Glomerular endothelial cell (primary cell): ENCODE results near the gene TMEM190. TPM values are rescaled to one million over a fixed set of nuclear protein-coding genes. Genes with fewer than 3 reads are reported as not detected.

ENCODE experiments used
- DNase-seq: peaks from one replicate; pipeline ENCODE4 v3.0.0-alpha.2; 2011; ENCODE audit warnings: low read depth, low spot score; ENCODE audit errors: extremely low read depth
- total RNA-seq: library from RNA; depleted of rRNA; stranded (reverse); fragments of >200 nt; gene quantifications from 2 replicates; pipeline ENCODE4 v1.2.3, GENCODE V29; 2015

The TMEM190 gene
- total RNA-seq, 1 donor from 2014 or later: not detected

DNA sequence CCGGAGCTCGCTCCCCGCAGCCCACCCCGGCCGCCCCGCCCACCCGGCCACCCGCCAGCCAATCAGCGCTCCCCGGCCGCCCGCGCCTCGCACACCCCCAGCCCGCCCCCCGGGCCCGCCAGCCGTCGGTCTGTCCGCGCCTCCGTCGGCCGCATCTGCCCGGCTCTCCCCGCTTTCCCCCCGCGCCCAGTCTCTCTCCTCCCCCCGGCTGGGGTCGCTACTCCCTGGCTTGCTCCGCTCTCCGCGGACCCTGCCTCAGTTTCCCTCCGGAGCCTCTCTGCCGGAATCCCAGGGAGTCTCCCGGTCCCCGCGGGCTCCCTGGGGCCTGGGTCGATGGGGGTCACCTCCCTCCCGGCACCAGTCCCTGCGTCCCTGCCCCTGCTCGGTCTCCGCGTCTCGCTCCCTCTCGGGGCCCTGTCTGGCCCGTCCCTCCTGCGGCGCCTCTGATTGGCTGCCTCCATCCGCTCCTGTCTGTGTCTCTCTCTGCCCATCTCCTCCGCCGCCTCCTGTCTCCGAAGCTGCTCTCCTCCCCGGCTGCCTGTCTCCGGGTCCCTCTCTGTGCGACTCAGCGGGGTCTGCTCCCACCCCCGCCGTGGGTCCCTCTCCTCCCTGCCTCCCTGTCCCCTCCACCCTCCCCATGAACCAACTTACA is 6.8 kb upstream of the TMEM190 start:
- no peak for DNase-seq

DNA sequence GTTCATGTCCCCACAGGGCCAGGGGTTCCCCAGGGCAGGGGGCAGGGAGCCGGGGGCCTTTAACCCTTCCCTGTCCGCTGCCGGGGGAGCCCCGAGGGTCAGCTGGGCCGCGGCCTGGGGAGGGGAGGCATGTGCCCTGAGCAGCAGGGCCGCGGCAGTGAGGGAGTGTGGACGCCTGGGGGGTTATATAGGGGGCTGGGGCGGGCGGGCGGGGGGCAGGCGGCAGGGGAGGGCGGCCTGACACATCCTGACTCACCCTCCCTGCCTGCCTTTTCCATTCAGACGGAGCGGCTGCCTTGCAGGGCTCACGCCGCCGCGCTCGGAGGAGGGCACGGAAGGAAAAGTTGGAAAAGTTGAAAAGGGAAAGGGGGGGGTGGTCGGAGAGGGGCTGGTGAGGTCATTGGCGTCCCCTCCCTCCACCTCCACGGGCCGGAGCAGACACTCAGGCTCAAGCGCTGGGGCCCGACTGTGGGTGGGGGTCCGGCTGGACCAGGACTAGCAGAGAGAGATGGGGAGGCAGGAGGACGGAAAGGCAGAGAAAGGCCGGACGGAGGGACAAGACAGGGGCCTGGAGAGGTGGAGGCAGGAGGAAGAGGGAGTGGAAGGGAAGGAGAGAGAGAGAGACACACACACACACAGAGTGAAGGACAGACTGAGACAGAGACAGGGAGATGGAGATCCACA is 6.2 kb upstream of the TMEM190 start, which contains the start of gene IL11:
Gene IL11 (minus strand): TSS at position 159 of the 684 bp plus-strand sequence. CDS start 153 bp downstream, at position 6.
- DNase-seq: no peak

DNA sequence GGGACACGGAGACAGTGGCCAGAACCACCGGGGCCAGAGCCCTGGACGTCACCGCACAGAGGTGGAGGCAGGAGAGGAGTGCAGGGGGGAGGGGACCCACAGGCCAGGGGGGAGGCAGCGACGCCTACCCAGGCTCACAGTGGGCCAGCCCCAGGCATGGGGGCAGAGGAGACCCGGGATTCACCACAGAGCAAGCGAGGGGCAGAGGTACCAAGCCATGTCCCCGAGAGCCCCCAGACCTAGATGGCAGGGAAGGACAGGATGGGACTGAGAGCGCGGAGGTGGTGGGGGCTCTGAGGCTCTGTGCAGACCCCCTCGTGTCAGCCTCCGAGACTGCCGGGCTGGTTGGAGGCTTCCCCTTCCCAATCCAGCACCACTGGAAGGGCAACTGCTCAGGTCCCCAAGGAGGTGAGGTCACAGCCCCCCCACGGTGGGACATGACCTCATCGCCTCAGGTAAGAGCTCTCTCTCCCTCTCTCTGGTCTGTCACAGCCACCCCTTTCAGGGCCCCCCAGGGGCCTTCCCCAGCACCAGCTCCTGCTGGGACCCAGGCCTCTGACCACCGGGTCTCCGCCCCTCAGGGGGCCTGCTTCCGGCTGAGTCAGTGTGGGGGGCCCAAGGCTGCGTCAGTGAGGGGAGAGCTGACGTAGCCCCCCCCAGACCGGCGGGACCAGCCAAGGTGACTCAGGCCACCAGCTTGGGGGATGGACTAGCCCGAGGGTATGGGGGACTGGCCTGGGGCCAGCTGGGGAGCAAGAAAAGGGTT is 4.1 kb upstream of the TMEM190 start:
- DNase-seq: no peak

DNA sequence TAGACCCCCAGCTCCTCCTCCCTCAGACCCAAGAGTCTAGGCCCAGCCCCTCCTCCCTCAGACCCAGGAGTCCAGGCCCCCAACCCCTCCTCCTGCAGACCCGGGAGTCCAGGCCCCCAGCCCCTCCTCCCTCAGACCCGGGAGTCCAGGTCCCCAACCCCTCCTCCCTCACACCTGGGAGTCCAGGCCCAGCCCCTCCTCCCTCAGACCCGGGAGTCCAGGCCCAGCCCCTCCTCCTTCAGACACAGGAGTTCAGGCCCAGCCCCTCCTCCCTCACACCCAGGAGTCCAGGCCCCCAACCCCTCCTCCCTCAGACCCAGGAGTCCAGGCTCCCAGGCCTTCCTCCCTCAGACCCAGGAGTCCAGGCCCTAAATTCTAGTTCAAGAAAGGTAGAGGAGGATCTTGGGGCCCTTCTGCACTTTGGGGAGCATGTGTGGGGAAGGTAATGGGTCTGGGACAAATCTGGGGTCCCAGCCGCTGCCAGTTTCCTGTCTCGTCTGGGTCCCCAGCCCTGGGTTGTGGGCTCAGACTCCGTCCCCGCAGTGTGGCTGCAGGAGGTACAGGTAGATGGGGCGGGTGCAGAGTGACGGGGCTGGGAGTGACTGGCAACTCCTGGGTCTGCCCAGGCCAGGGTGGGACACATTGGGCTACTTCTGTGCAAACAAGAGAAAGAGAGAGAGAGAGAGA is 3.2 kb upstream of the TMEM190 start:
- no peak for DNase-seq

DNA sequence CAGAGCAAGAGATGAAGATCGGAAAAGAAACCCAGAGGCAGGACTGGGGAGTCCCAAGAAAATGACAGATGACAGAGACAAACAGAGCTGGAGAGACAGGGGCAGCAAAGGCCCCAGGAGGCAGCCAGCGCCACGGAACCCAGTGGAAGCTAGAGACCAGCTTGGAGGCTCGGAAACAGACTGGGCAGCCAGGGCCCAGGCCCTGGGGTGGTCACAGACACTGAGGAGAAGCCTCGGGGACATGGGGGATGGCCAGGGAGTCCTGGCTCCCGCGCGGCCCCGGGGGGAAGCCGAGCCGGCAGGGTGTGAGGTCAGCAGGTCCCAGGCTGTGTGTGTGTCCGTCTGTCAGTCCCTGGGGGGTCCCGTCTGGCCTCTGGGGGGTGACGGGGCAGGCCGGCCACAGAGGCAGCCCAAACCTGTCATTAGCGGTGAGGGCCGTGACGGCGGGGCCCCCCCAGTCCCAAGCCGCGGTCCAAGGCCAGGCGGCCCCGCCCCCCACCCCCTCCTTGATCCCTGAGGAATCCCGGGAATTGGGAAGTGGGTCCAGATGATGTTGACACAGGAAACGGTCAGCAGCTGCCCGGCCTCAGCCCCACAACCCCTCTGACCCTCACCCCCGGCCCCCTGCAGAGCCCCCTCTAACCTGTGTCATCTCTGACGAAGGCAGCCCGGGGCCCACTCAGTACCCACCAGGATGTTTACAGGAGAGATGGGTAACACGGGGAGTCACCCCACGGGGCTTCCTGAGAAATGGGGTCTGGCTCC is 2.5 kb upstream of the TMEM190 start:
- no peak for DNase-seq

DNA sequence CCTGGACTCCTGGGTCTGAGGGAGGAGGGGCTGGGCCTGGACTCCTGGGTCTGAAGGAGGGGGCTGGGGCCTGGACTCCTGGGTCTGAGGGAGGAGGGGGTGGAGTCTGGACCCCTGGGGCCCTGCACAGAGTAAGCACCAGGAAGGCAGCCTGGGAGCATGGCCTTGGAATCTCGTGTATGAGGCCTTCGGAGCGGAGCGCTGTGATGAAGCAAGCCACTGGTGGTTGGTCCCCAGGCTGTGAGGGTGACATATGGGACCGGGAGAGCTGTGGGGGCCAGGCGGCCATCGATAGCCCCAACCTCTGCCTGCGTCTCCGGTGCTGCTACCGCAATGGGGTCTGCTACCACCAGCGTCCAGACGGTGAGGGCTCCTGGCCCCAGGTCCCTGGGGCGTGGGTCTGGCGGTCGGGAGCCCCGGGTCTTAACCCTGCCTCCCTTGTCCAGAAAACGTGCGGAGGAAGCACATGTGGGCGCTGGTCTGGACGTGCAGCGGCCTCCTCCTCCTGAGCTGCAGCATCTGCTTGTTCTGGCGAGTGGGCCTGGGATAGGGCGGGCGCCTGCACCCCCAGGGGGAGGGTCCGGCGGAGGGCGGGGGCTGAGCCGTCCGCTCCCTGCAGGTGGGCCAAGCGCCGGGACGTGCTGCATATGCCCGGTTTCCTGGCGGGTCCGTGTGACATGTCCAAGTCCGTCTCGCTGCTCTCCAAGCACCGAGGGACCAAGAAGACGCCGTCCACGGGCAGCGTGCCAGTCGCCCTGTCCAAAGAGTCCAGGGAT is 918 bp downstream of the TMEM190 start:
- no peak for DNase-seq

DNA sequence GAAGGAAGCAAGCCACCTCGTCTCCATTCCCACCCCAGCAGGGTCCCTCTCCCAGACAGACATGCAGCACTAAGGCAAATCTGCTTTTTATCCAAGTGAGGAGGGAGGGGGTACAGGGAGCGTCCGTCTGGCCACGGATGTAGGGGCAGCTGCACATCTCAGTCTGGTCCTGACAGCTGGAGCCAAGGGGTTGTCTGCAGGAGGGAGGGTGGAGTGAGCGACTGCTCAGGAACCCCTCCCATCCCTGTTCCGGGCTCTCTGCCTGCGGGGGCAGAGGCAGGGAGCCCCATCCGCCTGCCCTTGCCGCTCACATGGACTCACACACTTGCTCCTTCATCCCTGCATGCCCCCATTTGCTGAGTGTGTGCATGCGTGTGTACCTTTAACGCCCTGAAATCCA is 2.5 kb downstream of the TMEM190 start:
- no peak for DNase-seq

DNA sequence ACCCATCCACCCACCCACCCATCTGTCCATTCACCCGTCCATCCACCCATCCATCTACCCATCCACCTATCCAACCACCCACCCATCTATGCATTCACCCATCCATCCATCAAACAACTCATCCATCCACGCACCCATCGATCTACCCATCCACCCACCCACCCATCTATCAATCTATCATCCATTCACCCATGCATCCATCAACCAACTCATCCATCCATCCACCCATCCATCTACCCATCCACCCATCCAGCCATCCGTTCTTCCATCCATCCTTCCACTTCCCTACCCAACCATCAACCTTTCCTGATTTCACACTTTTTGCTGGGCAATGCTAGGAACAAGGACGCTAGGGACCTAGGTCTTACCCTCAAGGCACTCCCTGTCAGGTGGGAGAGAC is 5.4 kb downstream of the TMEM190 start:
- no peak for DNase-seq

DNA sequence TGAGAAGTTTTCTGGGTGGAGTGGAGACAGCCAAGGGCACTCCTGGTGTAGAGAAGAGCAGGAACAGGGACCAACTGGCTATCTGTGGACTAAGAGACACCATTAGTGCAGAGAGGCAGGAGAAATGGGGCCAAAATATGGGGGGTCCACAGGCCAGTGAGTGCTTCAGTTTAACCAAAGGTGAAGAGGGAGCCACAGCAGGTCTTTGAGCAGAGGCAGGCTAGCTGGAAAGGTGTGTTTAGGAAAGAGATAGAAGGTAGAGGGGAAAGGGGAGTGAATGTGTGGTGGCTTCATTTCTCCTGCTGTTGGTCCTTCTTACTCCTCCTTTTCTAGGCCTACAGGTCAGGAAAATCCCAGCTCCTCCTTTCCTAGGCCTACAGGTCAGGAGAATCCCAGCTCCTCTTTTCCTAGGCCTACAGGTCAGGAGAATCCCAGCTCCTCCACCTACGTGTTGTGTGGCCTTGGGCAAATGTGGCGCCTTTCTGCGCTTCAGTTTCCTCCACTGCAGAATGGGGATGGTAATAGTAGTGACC is 6.0 kb downstream of the TMEM190 start:
- DNase-seq: no peak

DNA sequence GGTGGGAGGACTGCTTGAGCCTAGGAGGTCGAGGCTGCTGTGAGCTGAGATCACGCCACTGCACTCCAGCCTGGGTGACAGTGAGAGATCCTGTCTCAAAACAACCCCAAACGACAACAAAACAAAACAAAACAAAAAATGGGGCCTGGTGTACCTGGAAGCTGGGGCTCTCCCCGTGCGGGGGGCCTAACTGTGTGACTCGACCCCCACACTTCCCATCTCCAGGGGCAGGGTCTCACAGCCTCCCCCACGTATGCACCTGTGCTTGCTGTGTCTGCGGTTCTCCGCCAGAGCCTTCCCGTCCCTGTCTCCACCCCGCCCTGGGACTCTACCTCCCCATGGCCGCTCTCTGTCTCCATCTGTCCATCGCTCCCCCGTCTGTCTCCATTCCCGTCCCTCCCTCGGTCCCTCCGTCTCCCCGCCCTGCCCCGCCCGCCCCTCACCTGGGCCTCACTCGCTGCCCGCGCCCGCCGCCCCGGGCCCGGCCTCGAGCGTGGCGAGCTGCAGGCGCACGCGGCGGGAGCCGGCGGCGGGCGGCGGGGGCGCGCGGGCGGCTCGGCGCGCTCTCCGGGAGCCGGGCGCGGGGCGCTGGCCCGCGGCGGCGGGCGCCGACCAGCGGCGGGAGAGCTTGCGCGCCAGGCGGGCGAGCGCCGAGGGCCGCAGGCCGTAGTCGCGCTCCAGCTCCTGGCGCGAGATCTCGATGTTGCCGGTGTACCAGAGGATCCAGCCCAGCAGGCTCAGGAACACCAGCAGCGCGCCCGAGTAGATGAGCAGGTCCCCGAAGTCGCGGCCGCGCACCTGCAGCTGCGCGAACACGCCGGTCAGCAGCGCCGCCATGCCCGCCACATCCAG is 6.9 kb downstream of the TMEM190 start:
- DNase-seq: no peak

DNA sequence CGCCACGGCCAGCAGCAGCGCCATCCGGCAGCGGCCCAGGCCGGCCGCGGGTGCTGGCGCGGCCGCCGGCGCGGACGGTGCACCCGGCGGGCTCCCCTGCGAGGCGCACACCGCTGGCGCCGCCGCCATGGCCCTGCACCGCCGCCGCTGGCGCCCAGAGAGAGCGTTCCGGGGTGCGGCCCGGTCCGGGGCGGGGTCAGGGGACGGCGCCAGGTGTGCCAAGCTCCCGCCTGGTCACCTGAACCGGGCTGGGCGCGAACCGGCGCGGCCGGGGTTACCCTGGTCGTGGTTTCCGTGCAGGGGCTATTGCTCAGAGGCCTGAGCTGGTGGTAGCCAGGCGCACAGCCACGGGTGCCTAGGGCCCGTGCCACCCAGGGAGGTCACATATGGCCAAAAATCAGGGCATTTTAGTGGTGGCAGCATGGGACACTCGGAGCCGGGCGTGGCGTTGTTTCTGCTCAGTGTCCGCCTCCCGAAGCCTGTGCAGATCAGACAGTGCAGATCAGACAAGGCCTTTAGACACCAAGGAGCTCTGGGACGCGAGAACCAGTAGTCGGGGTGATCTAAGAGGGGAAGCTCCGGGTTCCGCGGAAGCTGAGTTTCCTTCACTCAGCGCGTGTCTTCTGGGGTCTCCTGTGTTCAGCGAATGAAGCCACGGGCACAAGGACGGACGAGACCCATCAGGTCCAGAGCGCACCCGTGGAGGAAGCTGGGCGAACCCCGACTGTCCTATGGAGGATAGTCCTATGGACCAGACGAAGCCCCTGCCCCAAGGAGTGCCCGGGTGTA is 7.7 kb downstream of the TMEM190 start, which contains the start of gene TMEM238:
Gene TMEM238 (minus strand): TSS at position 162 of the 789 bp plus-strand sequence. CDS start 33 bp downstream, at position 129.
- no peak for DNase-seq

DNA sequence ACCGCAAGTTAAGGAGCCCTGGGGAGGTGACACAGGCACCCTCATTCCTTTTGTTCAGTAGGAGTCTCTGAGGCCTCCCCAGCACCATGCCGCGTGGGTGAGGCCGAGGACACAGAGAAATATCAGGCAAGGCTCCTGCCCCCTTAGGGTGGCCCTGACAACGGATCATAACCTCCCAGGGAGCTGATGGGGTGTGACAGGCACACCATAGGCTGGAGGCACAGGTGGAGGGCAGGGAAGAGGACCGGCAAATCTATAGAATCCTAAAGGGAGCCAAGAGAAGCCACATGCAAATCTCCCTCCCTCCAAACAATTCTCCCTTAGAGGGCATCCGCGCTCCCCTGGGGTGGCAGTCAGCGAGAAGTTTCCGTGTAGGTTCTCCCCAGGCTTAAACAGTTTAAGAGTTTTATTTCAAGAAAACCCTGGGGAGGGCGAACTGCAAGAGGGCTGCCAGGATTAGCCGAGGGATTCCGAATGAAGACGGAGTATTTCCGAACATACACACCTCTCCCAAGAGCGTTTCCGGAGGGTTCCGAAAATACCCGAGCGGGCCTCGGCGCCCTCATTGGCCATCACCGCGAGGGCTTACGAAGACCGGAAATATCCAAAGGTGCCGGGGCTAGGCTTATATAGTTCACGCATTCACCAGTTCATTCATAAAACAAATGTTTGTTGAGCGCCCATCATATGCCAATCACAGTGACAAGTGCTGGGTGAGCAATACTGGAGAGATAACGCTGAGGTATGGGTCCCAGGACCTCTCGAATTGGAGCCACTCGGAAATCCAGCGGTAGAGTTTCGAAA is 8.5 kb downstream of the TMEM190 start:
- peak; percentile 82 for DNase-seq

DNA sequence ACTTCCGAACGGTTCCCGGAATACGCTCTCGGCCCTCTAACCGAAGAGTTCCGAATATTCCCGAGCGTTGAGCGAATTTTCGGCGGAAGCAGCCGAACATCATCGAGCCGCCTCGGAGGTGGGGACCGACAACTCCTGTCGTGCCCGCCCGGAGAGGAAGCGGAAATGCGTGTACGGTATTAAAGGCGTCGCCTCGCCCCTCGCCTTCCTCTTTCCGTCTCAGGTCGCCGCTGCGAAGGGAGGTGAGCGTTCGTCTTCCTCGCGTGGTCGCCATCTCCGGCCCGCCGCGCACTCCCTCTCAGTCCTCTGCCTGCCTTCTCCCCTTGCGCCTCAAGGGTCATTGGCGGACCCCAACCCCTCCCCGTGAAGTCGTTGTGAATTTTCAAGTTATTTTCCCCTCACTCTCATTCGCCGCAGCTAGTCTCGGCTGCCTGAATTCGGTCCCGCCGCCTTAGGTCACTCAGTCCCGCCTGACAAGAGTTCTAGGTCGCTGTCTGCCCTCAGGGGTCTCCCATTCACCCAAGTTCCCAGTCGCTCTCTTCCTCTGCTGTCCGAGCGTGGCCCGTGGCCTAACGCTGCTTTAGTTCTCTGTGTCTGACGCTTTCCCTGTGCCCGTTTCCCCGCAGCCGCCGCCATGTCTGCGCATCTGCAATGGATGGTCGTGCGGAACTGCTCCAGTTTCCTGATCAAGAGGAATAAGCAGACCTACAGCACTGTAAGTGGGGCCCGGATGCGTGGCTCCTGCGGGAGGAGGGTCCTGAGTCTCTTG is 9.3 kb downstream of the TMEM190 start, which contains the start of gene RPL28:
Gene RPL28 (plus strand): TSS at position 209 of the 769 bp plus-strand sequence. CDS start 426 bp downstream, at position 635.
- peak; percentile 93 for DNase-seq

DNA sequence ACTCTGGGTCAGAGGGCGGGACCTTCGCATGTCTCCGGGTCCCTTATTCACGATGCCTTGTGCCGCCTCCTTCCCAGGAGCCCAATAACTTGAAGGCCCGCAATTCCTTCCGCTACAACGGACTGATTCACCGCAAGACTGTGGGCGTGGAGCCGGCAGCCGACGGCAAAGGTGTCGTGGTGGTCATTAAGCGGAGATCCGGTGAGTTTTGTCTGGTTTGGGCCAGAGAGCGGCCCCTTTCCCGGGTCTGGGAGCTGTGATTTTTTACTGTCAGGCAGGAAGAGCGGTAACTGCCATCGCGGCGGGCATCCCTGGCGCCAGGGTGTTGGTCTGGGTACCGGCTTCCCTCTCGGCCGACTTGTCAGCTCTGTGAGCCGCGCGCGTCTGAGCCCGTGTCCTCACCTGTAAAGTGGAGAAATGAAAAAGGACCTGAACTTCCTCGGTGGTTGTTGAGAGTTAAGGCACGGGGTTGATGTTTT is 9.9 kb downstream of the TMEM190 start:
- no peak for DNase-seq

DNA sequence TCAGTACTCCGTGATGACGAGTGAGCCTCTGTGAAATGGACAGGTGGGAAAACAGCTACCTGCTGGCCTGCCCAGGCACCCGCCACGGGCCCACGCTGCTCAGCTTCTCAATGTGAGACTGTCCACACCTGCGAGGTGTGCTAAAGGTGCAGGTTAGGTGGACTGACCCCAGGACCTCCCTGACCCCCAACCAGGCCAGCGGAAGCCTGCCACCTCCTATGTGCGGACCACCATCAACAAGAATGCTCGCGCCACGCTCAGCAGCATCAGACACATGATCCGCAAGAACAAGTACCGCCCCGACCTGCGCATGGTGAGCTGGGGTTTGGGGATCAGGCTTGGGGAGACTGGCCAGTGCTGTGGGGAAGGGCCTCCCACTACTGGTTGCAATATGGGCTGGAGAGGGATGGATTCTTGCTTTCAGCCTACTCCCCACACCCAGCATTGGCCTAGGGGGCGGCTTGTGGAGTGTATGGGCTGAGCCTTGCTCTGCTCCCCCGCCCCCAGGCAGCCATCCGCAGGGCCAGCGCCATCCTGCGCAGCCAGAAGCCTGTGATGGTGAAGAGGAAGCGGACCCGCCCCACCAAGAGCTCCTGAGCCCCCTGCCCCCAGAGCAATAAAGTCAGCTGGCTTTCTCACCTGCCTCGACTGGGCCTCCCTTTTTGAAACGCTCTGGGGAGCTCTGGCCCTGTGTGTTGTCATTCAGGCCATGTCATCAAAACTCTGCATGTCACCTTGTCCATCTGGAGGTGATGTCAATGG is 11.3 kb downstream of the TMEM190 start:
- no peak for DNase-seq
